Epidermal melanocyte (primary cell): ENCODE measurements around the gene PAQR6.
A peak's percentile ranks its signal among the peaks of the same experiment; 100 is the strongest.
"Not testable (repeated sequence)": the region's sequence is repeated elsewhere in the genome, so short reads cannot be mapped to it uniquely, and the experiment has no call there.

Experiments
- DNase-seq: peaks from one replicate; pipeline ENCODE4 v3.0.0; 2011; ENCODE audit warnings: low spot score; ENCODE audit not compliant: insufficient read length

The PAQR6 gene

GRCh38 chr1:156232201-156232894, 15.5 kb downstream of the PAQR6 start:
- no peak for DNase-seq

GRCh38 chr1:156230473-156230837, 17.4 kb downstream of the PAQR6 start:
- no peak for DNase-seq

GRCh38 chr1:156229809-156230472, 17.9 kb downstream of the PAQR6 start:
- DNase-seq = no peak

- DNase-seq = no peak
Measured at GRCh38 chr1:156228501-156228900, 19.4 kb downstream of the PAQR6 start.

GRCh38 chr1:156226782-156227181, 21.1 kb downstream of the PAQR6 start:
- DNase-seq = no peak

GRCh38 chr1:156226116-156226538, 21.7 kb downstream of the PAQR6 start:
- DNase-seq = no peak

- no peak for DNase-seq
Measured at GRCh38 chr1:156225677-156226014, 22.2 kb downstream of the PAQR6 start.

- no peak for DNase-seq
Measured at GRCh38 chr1:156221986-156222692, 25.7 kb downstream of the PAQR6 start.

- DNase-seq = no peak
Measured at GRCh38 chr1:156220226-156220625, 27.6 kb downstream of the PAQR6 start.

- no peak for DNase-seq
Measured at GRCh38 chr1:156217871-156218270, 30.0 kb downstream of the PAQR6 start.

GRCh38 chr1:156216361-156217086, 31.3 kb downstream of the PAQR6 start:
- DNase-seq = not testable (repeated sequence)

GRCh38 chr1:156214024-156214748, 33.7 kb downstream of the PAQR6 start:
- DNase-seq = no peak

GRCh38 chr1:156213644-156213966, 34.3 kb downstream of the PAQR6 start:
- DNase-seq = no peak

- DNase-seq = peak; percentile 100
Measured at GRCh38 chr1:156212833-156213643, 34.8 kb downstream of the PAQR6 start, which contains the start of gene PMF1. TSS of gene PMF1 (plus strand) at chr1:156213007. CDS start at chr1:156213016, 9 bp downstream.

- no peak for DNase-seq
Measured at GRCh38 chr1:156212130-156212529, 35.7 kb downstream of the PAQR6 start.

- no peak for DNase-seq
Measured at GRCh38 chr1:156211243-156211642, 36.6 kb downstream of the PAQR6 start.

GRCh38 chr1:156204686-156205085, 43.2 kb downstream of the PAQR6 start:
- DNase-seq = no peak

GRCh38 chr1:156203331-156203730, 44.5 kb downstream of the PAQR6 start:
- no peak for DNase-seq

GRCh38 chr1:156200044-156200443, 47.8 kb downstream of the PAQR6 start:
- DNase-seq = no peak

GRCh38 chr1:156198831-156199349, 49.0 kb downstream of the PAQR6 start:
- DNase-seq = no peak
